WTC11 (cell line): Measurements from ENCODE around the gene PIEZO1. TPM values are rescaled to one million over a fixed set of nuclear protein-coding genes. Genes with fewer than 3 reads are reported as not detected.

Source experiments
- ATAC-seq: fragments of 200-7000 bp; cut with Tn5 transposase; 2 replicates; pipeline ENCODE4 v1.10.0; 2021; ENCODE audit warnings: mild to moderate bottlenecking, moderate library complexity
- CTCF ChIA-PET: fragments of 300-600 bp; sonication (Branson Sonifier 250); formaldehyde crosslinking; loops from one replicate; lab custom pipeline; 2021; ENCODE audit warnings: antibody characterized with exemption; lab: Charles Lee
- POLR2A ChIA-PET: fragments of 350-600 bp; sonication (Branson Sonifier 250); formaldehyde crosslinking; loops from one replicate; lab custom pipeline; 2021; ENCODE audit warnings: antibody characterized with exemption; lab: Charles Lee
- DNase-seq: peaks from one replicate; pipeline ENCODE4 v3.0.0; 2021; ENCODE audit warnings: low spot score
- H3K27ac Mint-ChIP-seq: 2 replicates; pipeline ENCODE4 v1.8.0; 2021; ENCODE audit warnings: mixed read lengths
- H3K27me3 Mint-ChIP-seq: 2 replicates; pipeline ENCODE4 v1.8.0; 2021; ENCODE audit warnings: low read depth, mild to moderate bottlenecking, moderate library complexity, mixed read lengths
- H3K36me3 Mint-ChIP-seq: 2 replicates; pipeline ENCODE4 v1.8.0; 2021; ENCODE audit warnings: mixed read lengths
- H3K4me1 Mint-ChIP-seq: 2 replicates; pipeline ENCODE4 v1.8.0; 2022; ENCODE audit warnings: mixed read lengths
- H3K4me3 Mint-ChIP-seq: 2 replicates; pipeline ENCODE4 v1.8.0; 2021; ENCODE audit warnings: mild to moderate bottlenecking, moderate library complexity, mixed read lengths
- H3K9me3 Mint-ChIP-seq: 2 replicates; pipeline ENCODE4 v1.8.0; 2021; ENCODE audit warnings: mixed read lengths
- ATF2 ChIP-seq: sonication (generic); formaldehyde crosslinking; IDR thresholded peaks from 2 replicates; pipeline ENCODE4 v1.8.1; 2022; ENCODE audit warnings: low read depth, missing genetic modification reagents, borderline replicate concordance
- ATF3 ChIP-seq: sonication (generic); formaldehyde crosslinking; conservative IDR thresholded peaks from 2 replicates; pipeline ENCODE4 v1.8.1; 2022; ENCODE audit warnings: mild to moderate bottlenecking, missing genetic modification reagents
- CTCF ChIP-seq: fragments of 200-600 bp; IDR thresholded peaks from 2 replicates; pipeline ENCODE4 v1.8.0; 2022; ENCODE audit warnings: antibody characterized with exemption
- E2F1 ChIP-seq: sonication (generic); formaldehyde crosslinking; IDR thresholded peaks from 2 replicates; pipeline ENCODE4 v1.8.0; 2022; ENCODE audit warnings: mild to moderate bottlenecking, missing genetic modification reagents
- E2F5 ChIP-seq: sonication (generic); formaldehyde crosslinking; IDR thresholded peaks from 2 replicates; pipeline ENCODE4 v1.8.1; 2022; ENCODE audit warnings: mild to moderate bottlenecking, moderate library complexity, missing genetic modification reagents
- ERG ChIP-seq: fragments of 250-450 bp; sonication (Bioruptor Pico); IDR thresholded peaks from 2 replicates; pipeline ENCODE4 v1.8.0; 2021; ENCODE audit warnings: mild to moderate bottlenecking
- FOXP4 ChIP-seq: sonication (generic); formaldehyde crosslinking; IDR thresholded peaks from 2 replicates; pipeline ENCODE4 v1.8.0; 2022; ENCODE audit warnings: mild to moderate bottlenecking, missing genetic modification reagents
- GABPB1 ChIP-seq: sonication (generic); formaldehyde crosslinking; IDR thresholded peaks from 2 replicates; pipeline ENCODE4 v1.8.1; 2023; ENCODE audit warnings: mild to moderate bottlenecking, missing genetic modification reagents
- NR2C2 ChIP-seq: sonication (generic); formaldehyde crosslinking; IDR thresholded peaks from 2 replicates; pipeline ENCODE4 v1.8.0; 2022; ENCODE audit warnings: mild to moderate bottlenecking, missing genetic modification reagents
- PRDM15 ChIP-seq: sonication (generic); formaldehyde crosslinking; IDR thresholded peaks from 2 replicates; pipeline ENCODE4 v1.8.0; 2022; ENCODE audit warnings: missing genetic modification reagents
- PREB ChIP-seq: sonication (generic); formaldehyde crosslinking; IDR thresholded peaks from 2 replicates; pipeline ENCODE4 v1.8.1; 2022; ENCODE audit warnings: mild to moderate bottlenecking, missing genetic modification reagents, moderate library complexity, borderline replicate concordance
- RORB ChIP-seq: fragments of 250-450 bp; sonication (Bioruptor Pico); IDR thresholded peaks from 2 replicates; pipeline ENCODE4 v1.9.0; 2021; ENCODE audit warnings: mild to moderate bottlenecking
- USF2 ChIP-seq: sonication (generic); formaldehyde crosslinking; IDR thresholded peaks from 2 replicates; pipeline ENCODE4 v1.8.1; 2023; ENCODE audit warnings: mild to moderate bottlenecking, missing genetic modification reagents, moderate library complexity
- ZNF138 ChIP-seq: sonication (generic); formaldehyde crosslinking; conservative IDR thresholded peaks from 2 replicates; pipeline ENCODE4 v1.8.1; 2022; ENCODE audit warnings: mild to moderate bottlenecking, moderate library complexity, missing genetic modification reagents
- total RNA-seq: library from RNA; stranded (reverse); gene quantifications from 3 replicates; pipeline ENCODE4 v1.2.3, GENCODE V29; 2021

The PIEZO1 gene
- total RNA-seq, 1 experiment from 2014 or later, result 71.3 TPM

GRCh38 chr16:88697831-88698615, 87.0 kb downstream of the PIEZO1 start (continued):
- no peak for TF ChIP-seq ATF2 (CRISPR knock-in tag)
- TF ChIP-seq ZNF138, result no peak

- DNase-seq (no peak), ATAC-seq (no peak)
- H3K27me3 Mint-ChIP-seq, result no peaks in the 10 kb centered on the region
- H3K36me3 Mint-ChIP-seq, result peaks cover 3% of the 10 kb centered on the region; the same call in 1 of the 2 replicates
- H3K4me1 Mint-ChIP-seq, result no peaks in the 10 kb centered on the region
- peak overlapping the region; percentile 36; the same call in 1 of the 2 replicates for H3K27ac Mint-ChIP-seq
- ChIA-PET POLR2A (no interaction called here), CTCF (interaction anchor here (0.7 to 2.2 kb wide), 8 partner anchors 10 to 137 kb away, joined by 3 to 21 read pairs (median 5); no protein-coding TSS in a partner anchor)
- H3K4me3 Mint-ChIP-seq, result no peak overlapping the region
- no peaks in the 10 kb centered on the region for H3K9me3 Mint-ChIP-seq
- TF ChIP-seq FOXP4 (CRISPR knock-in tag) (no peak), PREB (CRISPR knock-in tag) (no peak), CTCF (no peak), USF2 (CRISPR knock-in tag) (no peak), ATF3 (CRISPR knock-in tag) (no peak), E2F1 (CRISPR knock-in tag) (no peak), ERG (no peak), RORB (no peak), PRDM15 (CRISPR knock-in tag) (no peak), NR2C2 (CRISPR knock-in tag) (no peak), E2F5 (no peak), GABPB1 (CRISPR knock-in tag) (no peak)
Observed at GRCh38 chr16:88697116-88697830, 87.7 kb downstream of the PIEZO1 start.
